HG03097 (cell line): ENCODE results near the gene TRERF1.

Experiments
- ATAC-seq: cut with Tn5 transposase; IDR thresholded peaks from one replicate; pipeline ENCODE4 v1.9.1; 2021; ENCODE audit not compliant: unreplicated experiment, low FRiP score

Gene TRERF1

DNA sequence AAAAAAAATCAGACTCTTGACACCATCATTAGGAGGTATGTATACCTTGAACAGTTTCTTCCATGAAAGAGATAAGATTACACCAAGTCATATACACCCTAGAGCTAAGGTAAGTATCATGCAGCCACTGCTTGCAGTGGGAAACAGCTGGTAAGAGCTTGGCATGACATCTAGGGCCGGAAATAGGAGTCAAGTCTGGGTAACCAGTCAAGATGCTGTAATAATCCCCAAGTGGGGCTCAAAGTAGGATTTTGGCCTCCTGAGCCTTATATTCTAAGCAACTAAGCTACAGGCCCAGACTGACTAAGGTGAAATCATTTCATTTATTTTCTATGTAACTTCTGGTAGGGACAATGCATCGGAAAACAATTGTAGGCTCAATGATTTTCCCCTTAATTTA, 23.9 kb downstream of the TRERF1 start:
- ATAC-seq, result no peak

DNA sequence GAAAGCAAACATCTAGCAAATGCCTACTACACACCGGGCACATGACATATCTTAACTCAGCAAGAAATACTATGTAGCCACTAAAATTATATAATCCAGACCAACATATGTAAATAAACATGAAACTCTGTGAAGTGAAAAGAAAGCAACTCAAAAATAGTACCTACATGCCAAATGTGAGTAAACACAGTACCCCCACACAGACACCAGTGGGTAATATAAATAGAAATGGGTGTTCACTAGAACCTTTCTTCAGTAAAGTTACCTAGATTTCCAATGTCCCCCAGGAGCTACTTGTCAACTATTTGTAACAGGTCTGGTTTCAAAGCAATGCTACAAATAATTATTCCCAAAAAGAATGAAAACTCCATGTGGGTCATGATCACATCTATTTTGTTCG, 25.5 kb downstream of the TRERF1 start:
- no peak for ATAC-seq

DNA sequence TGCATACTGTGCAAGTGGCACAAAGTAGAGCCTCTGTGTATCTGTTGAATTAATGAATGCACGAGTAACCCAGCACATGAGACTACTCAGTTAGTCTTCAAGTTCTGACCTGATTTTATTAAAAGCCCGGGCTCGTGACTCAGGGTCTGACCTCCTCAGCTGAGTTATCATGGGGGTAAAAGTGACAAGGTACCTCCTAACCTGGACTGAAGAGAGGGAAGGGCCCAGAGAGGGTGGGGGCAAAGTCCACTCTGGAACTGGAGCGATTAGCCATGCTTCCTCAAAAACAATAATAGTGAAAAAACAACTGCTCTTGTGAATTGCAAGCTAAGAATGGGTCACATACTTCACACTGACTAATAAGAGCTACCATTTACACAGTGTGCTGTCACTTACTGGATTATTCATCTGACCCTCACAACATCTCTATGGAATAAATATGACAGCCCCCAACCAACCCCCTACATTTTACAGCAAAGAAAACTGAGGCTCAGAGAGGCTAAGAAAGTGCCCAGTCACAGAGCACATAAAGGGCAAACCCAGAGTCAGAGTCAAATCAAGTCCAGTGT, 26.7 kb downstream of the TRERF1 start:
- no peak for ATAC-seq

DNA sequence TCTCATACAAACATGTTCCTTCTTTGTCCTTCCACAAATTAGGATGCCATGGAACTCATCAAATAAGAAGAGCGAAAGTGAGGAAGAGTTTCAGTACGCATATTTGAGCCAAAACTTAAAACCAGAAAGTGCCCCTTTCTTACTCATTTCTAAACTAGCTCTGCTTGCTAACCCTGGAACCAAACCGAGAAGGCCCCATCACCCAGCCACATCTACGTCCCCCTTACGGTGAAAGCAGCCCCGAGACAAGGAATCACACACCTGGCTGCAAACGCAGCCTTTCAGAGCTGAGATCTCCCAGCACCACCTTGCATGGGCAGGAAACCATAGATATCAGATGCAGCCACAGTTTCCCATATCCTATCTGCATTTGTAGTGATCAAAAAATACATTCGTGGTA, 28.5 kb downstream of the TRERF1 start:
- ATAC-seq, result peak; percentile 56

DNA sequence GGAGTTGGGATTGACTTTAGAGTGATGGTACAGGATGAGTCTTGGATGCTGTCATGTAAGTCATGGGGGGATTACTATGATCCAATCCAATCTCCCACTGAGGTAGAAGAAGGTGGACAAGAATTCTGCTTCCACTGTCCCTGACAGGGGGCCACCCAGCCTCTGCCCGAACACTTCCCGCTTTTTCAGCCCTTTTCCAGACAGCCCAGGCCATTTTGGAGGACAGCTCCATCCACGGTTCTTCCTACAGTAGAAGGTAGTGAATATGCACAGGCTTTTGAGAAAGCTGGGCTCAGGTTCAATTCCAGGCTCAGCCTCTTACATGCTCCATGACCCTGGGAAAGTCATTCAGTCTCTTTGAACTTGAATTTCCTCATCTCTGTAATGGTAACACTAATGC, 31.0 kb downstream of the TRERF1 start:
- ATAC-seq, result no peak

DNA sequence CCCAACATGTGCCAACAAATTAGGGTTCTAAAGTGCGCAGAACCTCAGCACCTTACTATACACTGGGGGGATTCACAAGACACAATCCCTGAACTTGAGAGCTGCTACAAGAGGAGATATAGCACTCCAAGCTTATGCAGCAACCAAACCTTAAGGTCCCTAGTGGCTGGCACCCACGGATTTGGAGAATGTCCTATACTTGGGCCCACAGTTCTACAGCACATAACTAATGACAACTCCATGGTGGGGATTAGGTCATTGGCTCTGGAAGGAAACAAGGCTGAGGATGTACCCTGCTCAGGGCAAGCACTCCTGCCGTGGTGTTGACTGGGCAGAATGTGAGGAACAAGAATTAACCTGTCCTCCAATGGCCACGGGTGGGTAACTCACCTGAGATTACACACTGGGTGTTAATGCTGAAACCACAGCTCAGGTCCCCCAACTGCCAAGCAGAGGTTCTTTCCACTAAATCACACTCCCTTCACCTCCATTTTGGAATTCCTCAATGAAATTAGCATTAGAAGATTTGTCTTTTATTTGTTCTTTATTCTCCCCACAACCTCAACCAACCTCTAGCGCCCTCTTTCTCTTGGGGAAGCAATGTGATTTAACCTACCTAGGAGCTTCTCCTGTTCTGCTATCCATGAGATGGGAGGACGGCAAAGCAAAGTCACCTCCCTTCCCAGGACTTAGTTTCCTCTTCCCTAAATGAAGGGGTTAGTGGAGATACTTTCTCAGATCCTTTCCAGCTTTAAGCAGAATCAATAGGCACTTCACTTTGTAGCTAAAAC, 32.0 kb downstream of the TRERF1 start:
- ATAC-seq, result no peak

DNA sequence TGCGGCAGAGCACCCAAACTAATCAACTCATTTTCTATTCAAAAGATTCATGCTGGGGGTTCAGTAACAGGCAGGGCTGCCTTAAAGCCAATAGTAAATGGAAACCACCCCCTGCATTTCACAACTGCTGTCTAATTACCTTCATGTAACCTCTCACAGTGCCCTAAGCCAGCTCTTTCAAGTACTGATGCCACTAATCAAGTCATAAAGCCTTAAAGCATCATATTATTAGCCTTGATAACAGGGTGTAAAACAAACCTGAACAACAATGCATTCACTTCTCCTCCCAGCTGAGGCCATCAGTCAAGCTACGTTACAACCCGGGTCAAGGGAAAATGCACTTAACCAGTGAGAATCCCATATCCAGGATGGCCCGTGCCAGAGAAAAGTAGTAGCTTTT, 33.0 kb downstream of the TRERF1 start:
- no peak for ATAC-seq

DNA sequence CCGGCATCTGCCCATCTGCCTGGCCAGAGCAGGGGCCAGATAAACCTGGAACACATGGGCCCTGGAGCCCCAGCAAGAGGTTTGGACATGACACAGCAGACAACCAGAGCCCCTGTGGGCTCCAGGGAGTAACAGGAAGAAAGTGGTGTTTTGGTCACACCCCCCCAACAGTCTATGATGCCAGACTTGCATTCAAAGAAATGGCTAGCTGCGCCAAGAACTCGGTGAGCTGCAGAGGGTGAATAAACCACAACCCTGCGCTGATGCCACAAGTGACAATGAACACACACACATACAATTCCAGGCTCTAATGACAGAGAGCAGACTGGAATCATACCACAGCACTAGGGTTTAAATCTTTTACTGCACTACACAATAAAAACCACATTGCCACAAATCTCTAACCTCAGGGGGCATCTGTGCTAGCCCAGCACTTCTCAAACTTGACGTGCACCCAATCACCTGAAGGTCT, 34.0 kb downstream of the TRERF1 start:
- no peak for ATAC-seq

DNA sequence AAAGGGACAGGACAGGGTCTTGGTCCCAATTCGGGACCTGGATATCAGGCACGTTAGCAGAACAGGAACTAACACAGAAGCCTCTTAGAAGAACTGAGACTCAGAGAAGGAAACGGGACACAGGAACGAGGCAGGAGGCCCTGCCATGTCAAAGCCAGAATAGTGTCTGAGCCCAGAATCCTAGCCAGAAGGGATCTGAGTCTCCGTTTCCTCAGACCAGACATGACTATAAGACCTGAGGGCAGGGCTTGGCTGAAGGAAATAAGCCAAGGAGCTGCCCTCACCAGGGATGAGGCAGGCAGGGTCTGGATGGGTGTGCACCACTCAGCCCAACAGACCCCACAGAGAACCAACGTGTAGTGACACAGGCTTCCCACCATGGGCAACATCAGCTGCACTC, 40.3 kb downstream of the TRERF1 start:
- ATAC-seq, result no peak

DNA sequence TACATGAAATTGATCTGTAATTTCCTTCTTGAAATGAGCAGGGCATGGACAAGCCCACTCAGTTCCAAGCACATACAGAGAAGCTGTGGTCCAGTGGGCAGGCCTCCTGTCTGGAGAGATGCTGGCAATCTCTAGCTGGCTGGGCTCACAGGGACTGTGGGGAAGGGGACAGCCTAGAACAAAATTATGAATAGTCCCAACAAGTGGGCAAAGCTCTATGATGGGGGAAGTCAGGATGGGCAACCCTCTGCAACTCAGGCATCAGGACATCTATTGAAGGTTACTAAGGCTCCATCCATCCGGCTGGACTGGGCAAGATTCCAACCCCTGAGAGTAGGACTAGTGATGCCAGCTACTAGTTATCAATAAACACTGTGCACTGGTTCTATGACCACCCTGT, 40.9 kb downstream of the TRERF1 start:
- no peak for ATAC-seq

DNA sequence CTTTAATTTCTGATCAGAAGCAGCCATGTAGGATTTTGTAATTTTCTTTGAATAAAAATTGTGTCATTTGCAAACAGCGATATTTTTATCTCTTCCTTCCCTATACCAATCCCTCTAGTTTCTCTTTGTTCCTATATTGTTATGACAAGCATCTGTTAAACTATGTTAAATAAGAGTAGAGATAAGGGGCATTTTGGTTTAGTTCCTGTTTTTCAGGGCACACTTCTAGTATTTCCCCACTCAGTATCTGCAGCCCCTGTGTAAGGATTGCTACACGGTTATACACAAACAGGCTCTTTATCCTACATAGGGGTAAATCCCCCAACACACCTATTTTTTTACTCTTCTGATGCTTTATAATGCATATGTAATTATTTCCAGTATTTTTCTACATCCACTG, 42.1 kb downstream of the TRERF1 start:
- no peak for ATAC-seq

DNA sequence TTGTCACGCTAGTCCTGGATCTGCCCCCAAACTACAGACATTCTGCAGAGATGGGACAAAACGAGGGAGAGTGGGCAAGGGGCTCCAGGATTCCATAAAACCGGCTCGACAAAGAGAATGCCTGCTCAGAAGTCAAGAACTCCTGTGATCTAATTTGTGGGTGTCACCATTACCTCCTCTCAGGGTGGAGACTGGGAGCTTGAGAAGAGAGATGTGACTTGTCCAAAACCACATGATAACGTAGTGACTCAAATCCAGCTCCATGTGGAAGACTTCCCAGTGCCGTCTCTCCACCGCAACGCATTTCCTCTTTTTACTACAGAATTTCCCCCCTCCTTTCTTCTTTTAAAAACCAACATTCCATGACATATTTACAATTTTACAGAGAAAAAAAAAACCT, 44.3 kb downstream of the TRERF1 start:
- ATAC-seq, result no peak

DNA sequence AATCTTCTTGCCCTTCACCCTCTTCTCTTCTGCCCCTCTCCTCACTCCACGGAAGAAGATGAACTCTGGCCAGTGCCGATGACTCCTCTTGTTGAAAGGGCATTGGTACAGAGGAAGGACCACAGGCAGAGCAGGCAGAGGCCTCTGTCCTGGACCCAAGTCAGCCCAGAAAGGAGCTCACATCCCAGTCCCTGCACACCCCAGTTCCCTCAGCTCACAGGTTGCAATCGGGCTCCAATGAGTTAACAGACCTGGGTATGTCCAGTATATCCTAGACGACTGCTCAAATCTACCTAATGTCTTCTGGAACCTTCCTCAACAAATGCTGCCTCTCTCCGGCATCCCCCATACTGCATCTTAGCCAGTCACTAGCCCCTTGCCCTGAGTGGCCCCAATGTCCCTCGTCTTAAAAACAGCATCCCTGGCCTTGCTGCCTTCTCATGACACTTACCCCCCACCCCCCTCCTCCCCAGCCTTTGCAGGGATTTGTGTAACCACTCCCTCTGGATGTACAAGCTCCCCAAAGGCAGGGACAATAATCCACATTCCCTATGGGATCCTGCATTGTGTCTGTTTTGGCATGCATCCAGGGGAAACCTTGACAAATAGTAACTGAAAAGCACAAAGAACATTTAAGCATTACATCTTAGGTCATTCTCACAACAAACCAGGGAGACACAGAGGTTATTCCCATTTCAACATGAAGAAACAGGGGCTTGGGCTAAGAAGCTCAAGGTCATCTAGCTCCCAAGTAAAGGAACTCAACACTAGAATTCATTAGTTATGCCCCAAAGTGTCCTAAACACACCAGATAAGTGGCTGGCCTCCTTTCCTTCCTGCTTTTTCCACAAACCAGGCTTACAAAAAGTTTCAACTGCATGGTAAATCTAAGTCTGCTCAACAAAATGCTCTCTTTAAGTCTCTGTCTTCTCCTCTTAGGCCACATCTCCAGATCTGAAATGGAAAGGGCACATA, 45.1 kb downstream of the TRERF1 start:
- ATAC-seq, result no peak

DNA sequence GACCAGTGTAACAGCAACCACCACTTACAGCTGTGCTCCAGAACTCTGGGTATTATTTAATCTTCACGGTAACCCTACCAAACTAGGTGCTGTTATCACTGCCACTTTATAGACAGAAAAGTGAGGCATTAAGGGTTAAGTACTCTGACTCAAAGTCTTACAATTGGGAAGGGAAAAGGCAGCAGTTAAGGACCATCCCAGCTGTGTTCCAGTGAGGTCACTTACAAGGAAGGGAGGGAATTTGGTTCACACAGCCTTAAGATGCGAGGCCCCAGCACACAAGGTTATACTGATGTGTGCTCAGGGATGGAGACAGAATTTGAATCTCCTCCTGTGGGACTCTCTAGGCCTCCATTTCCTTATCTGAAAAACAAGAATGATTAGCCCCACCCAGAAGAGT, 46.7 kb downstream of the TRERF1 start:
- no peak for ATAC-seq

DNA sequence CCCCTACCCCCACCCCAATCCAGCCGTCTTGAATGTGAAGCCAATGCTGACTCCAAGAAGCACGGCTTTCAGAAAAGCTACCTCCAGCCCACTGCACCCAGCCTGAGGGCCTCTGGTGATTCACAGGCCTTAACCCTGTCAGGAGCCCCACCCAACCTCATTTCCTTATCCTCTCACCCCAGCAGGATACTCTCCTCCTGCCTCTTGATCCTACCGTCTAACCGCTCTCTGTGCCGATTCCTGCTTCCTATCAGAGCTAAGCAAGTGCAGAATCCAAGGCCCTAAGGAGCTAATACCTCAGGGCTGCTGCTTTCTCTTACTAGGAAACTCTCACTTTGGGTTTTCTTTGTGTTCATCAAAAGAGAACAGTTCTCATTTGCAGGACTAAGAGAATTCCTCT, 47.2 kb downstream of the TRERF1 start:
- ATAC-seq, result no peak

DNA sequence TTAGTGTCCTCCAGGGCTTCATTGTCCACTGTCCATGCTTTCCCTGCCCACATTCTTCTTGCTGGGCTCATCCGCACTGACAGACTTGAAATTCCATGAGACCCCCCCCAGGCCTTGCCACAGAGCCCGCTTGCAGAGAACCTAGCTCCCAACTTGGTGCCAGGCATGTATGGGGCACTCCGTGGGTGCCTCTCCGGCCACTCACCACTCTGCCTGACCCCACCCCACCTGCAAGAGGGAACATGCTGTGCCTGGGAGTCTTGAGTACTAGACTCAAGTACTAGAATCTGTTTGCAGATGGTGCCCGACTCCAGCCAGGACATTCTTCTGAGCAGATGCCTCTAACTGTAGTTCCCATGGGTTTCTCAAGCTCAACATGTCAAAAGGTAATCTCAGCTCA, 47.9 kb downstream of the TRERF1 start:
- ATAC-seq, result no peak

DNA sequence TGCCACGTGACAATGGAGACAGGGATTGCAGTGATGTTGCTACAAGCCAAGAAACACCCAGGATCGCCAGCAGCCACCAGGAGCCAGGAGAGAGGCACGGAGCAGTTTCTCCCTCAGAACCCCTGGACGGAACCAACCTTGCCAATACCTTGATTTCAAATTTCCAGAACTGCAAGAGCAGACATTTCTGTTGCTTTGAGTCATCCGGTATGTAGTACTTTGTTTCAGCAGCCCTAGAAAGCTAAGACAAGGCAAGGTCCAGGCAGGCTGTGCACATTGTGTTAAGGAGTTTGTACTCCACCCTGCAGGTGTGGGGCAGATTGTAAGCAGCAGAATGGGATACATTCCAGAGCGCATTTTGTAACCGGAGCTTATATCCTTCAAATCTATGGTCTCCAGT, 48.3 kb downstream of the TRERF1 start:
- ATAC-seq, result no peak

DNA sequence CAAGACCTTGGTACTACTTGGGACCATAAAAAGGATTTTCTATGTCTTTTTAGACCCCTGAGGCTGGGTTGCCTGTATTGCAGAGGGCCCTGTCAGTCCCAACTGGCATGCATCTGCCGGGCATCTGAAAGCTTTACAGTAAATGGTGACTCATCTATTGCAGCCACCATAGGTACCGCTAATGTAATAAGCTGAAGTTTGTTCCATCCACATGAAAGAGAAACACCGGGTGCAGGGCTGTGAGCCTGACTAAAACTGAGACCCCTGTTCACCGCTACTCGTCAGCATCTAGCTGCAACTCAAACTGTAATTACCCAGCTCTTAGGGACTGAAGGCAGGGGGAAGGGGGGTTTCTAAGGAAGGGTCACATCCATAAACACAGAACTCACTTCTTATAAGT, 49.5 kb downstream of the TRERF1 start:
- ATAC-seq, result peak; percentile 82

DNA sequence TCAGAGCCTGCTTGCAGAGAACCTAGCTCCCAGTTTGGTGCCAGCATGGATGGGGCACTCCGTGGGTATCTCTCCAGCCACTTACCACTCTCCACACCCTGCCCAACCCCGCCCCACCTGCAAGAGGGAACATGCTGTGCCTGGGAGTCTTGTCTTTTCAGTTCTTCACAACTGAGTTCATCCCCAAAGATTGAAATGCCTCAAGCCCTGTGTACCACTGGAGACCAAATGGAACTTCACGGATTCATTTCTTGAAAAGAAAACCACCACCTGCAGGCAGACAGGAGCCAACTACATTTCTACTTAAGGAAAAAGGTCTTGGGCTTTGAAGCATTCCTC, 50.1 kb downstream of the TRERF1 start:
- no peak for ATAC-seq

DNA sequence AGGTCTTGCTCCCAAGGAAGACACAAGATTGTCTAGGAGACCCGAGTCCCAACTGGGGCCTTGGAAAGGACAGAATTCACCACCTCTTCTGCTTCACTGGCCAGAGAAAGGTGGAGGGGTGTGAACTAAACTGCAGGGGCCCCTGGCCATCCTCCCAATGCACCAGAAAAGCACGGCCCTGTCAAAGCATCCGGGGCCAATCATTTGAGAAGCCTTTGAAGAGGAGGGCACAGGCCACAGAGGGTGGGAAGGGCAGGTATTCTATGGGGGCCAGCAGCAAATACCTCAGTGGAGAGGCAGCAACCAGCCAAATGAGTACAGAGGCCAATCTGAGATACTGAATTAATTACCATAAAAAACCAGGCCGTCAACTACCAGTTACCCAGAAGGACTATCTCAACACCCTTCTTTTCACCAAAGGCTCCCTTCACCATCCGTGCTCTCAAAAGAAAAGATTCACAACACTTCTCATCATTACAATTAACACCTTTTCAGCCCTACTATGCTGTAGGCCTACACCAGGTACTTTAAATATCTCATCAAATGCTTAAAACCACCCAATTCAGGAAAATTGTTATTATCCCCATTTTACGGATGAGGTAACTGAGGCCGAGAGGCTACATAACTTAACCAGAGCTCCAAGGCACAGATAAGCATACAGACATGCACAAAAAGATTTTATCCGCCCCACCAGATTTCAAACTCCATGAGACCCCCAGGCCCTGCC, 50.7 kb downstream of the TRERF1 start:
- ATAC-seq, result no peak
